ENCODE data around the gene ITGB4. TPM values are rescaled to one million over a fixed set of nuclear protein-coding genes. Genes with fewer than 3 reads are reported as not detected.

Gene ITGB4
- total RNA-seq, result 10 to 100 TPM; 36.5 to 57.4 (median 46.6) TPM

DNA sequence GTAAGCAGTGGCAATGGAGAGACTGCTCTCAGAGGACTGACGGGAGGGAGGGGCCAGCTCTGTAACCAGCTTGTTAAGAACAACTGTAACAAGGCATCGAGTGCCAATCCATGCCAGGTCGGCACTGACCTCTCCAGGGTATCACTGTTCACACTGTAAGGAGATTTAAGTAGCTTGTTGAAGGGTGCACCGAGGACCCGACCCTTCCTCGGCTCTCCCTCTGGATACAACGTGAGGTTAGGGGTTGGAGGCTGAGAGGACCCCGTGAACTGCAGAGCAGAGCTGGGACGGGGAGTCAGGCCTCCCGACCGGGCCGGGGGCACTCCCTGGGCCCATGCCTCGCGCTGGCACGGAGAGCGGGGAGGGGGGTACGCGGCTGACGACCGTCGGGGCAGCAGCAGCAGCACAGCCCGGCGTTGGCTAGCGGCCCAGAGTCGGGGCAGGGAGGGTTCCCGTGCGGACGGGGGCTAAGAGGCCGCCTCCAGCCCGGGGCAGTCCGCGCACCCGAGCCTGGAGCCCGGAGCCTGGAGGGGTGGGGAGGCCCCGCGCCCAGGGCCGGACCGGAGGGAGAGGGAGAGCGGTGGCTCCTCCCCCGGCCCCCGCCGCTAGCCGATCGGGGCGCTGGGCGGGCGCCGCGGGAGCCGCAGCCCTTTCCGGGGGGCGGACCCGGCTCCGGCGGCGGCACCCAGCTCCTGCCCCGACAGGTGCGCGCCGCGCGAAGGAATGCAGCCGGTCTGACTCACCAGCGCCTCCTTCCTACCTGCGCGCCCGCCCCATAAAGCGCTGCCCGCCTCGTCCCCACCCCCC lies at the start of gene ITGB4:
Gene ITGB4 (plus strand): TSS at position 804 of the 807 bp plus-strand sequence. CDS start 3,245 bp downstream, outside the sequence.
- peaks cover 6 to 73% (median 20%) of the 10 kb centered on the region in 4 donors for H3K27me3 ChIP-seq
- peak within 1 kb of the TSS; percentile 61 to 84 (median 75) for H3K27ac ChIP-seq (replicated peaks in 1 of 4)
- H3K9me3 ChIP-seq, result no peaks in the 10 kb centered on the region
- peak in 1 of 2 donors; percentile 60 for TF ChIP-seq POLR2AphosphoS5 (IDR thresholded peaks at IDR 0.05)
- TF ChIP-seq, protein P1, sequence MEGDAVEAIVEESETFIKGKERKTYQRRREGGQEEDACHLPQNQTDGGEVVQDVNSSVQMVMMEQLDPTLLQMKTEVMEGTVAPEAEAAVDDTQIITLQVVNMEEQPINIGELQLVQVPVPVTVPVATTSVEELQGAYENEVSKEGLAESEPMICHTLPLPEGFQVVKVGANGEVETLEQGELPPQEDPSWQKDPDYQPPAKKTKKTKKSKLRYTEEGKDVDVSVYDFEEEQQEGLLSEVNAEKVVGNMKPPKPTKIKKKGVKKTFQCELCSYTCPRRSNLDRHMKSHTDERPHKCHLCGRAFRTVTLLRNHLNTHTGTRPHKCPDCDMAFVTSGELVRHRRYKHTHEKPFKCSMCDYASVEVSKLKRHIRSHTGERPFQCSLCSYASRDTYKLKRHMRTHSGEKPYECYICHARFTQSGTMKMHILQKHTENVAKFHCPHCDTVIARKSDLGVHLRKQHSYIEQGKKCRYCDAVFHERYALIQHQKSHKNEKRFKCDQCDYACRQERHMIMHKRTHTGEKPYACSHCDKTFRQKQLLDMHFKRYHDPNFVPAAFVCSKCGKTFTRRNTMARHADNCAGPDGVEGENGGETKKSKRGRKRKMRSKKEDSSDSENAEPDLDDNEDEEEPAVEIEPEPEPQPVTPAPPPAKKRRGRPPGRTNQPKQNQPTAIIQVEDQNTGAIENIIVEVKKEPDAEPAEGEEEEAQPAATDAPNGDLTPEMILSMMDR (IDR thresholded peaks at IDR 0.05), result no peak
- H3K4me1 ChIP-seq, result peaks cover 16 to 34% (median 26%) of the 10 kb centered on the region in 4 donors
- intact Hi-C loops (cut with DNase I), result no loop called here
- peaks cover 0 to 15% (median 0%) of the 10 kb centered on the region in 4 donors for H3K36me3 ChIP-seq
- no peak for DNase-seq (ENCODE audit: extremely low spot score)
- WGBS, result 5% methylated on average over 15 of the region's 70 CpGs
- peak within 1 kb of the TSS; percentile 50 to 66 (median 54) for H3K4me3 ChIP-seq

DNA sequence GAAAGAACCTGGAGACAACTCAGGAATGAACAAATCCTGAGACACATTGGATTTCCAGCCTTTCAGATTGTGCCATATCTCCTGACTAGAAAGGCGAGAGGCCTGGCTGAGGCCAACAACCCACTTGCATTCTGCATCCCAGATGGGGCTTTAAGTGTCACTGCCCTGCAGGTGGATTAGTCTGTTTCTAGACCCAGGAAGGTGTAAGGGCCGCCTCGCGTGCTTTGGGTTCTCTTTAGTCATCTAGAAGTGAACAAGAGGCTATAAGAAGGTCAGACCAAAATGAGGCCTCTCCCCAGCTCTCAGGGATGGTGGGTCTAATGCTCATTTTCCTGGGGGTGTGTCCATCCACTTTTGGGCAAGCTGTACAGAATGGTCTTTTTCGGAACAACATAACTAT lies 49.2 kb upstream of the ITGB4 start:
- TF ChIP-seq, protein P1 (IDR thresholded peaks at IDR 0.05), result no peak
- TF ChIP-seq POLR2A (IDR thresholded peaks at IDR 0.05; ENCODE audit: low read depth), result no peak
- no peak for TF ChIP-seq POLR2AphosphoS5 (IDR thresholded peaks at IDR 0.05)
- TF ChIP-seq EP300 (IDR thresholded peaks at IDR 0.05), result no peak
- Histone ChIP-seq H3K9me3 (no peaks in the 10 kb centered on the region), H3K4me1 (peaks cover 15 to 51% (median 36%) of the 10 kb centered on the region in 4 donors), H3K4me3 (no peak overlapping the region), H3K27ac (replicated peaks in 1 of 4) (no peak overlapping the region), H3K27me3 (no peaks in the 10 kb centered on the region), H3K36me3 (peaks cover 21 to 68% (median 61%) of the 10 kb centered on the region in 4 donors)
- intact Hi-C loops (cut with DNase I), result loop anchor here (2.0 kb wide), 1 partner anchor 79 kb away; no protein-coding TSS in a partner anchor
- 94% methylated on average over 5 of the region's 5 CpGs for WGBS
- no peak for DNase-seq (ENCODE audit: extremely low spot score)

DNA sequence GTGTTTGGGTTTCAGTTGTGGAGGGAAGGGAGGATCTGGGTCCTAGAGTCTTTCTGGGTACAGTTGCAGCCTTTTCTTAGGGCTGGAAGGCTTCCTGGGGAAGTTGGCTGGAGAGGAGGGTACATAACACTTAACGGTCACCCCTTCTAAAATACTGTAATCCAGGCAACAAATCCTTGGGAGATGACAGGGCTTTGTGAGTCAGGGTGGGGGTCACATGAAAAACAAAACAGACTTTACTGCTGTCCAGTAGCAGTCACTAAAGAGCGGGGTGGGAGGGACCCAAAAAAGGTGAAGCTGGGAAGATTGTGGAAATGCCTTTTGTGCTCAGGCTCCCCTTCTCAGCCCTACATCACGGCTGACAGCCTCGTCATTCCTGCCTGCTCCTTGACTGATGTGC lies 47.8 kb upstream of the ITGB4 start:
- Histone ChIP-seq H3K4me1 (peaks cover 7 to 42% (median 26%) of the 10 kb centered on the region in 4 donors), H3K4me3 (no peak overlapping the region), H3K27ac (replicated peaks in 1 of 4) (no peak overlapping the region), H3K36me3 (peaks cover 21 to 79% (median 64%) of the 10 kb centered on the region in 4 donors), H3K9me3 (no peaks in the 10 kb centered on the region), H3K27me3 (no peaks in the 10 kb centered on the region)
- TF ChIP-seq, protein P1 (IDR thresholded peaks at IDR 0.05), result no peak
- no peak for TF ChIP-seq POLR2AphosphoS5 (IDR thresholded peaks at IDR 0.05)
- no peak for TF ChIP-seq POLR2A (IDR thresholded peaks at IDR 0.05; ENCODE audit: low read depth)
- no peak for TF ChIP-seq EP300 (IDR thresholded peaks at IDR 0.05)
- intact Hi-C loops (cut with DNase I), result loop anchor here (2.0 kb wide), 1 partner anchor 77 kb away; no protein-coding TSS in a partner anchor
- DNase-seq (ENCODE audit: extremely low spot score), result no peak
- 79% methylated on average over 4 of the region's 4 CpGs for WGBS

DNA sequence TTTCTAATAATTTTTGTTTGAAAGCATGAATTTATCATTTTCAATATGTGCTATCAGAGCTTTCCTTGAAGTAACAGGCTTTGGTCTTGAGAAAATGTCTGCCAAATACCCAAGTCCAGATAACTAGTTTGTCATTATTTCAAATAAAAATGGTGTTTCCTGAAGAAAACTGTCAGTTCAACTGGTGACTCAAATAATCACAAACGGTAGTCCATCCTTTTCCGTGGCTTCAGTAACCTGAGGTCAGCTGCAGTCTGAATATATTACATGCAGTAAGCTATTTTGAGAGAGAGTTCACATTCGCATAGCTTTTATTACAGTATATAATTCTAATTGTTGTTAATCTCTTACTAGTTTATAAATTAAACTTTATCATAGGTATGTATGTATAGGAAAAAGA lies 44.8 kb upstream of the ITGB4 start:
- H3K4me3 ChIP-seq, result no peak overlapping the region
- intact Hi-C loops (cut with DNase I), result no loop called here
- peaks cover 18 to 38% (median 34%) of the 10 kb centered on the region in 4 donors for H3K4me1 ChIP-seq
- DNase-seq (ENCODE audit: extremely low spot score), result no peak
- H3K27ac ChIP-seq (replicated peaks in 1 of 4), result no peak overlapping the region
- no peak for TF ChIP-seq EP300 (IDR thresholded peaks at IDR 0.05)
- TF ChIP-seq, protein P1 (IDR thresholded peaks at IDR 0.05), result no peak
- no peak for TF ChIP-seq POLR2AphosphoS5 (IDR thresholded peaks at IDR 0.05)
- TF ChIP-seq POLR2A (IDR thresholded peaks at IDR 0.05; ENCODE audit: low read depth), result no peak
- WGBS, result 60% methylated on average over 3 of the region's 3 CpGs
- H3K27me3 ChIP-seq, result no peaks in the 10 kb centered on the region
- no peaks in the 10 kb centered on the region for H3K9me3 ChIP-seq
- peaks cover 7 to 65% (median 53%) of the 10 kb centered on the region in 4 donors for H3K36me3 ChIP-seq

Data from esophagus muscularis mucosa (tissue), 4 donors.